NCI-H345 treated with DMSO at 0.1 percent for 48 hours (cell line): ENCODE data around the gene ZFP42.
"Not testable (repeated sequence)": the region's sequence is repeated elsewhere in the genome, so short reads cannot be mapped to it uniquely, and the experiment has no call there.

Experiments used
- DNase-seq: peaks from one replicate; lab custom pipeline; 2025; ENCODE audit not compliant: unreplicated experiment; lab: John Stamatoyannopoulos, UW

Gene ZFP42

DNA sequence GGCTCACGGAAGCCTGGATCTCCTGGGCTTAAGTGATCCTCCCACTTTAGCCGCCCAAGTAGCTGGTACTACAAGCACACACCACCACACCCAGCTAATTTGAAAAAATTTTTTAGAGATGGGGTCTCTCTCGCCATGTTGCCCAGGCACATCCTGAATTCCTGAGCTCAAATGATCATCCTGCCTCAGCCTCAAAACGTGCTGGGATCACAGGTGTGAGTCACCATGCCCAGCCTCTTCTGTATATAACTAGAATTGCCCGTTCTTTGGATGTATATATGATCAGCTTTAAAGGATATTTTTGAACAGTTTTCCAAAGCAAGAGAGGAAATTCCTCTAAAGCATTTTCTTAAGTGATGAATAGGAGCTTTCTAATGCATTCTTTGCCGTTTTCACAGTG, 22.7 kb downstream of the ZFP42 start:
- no peak for DNase-seq

DNA sequence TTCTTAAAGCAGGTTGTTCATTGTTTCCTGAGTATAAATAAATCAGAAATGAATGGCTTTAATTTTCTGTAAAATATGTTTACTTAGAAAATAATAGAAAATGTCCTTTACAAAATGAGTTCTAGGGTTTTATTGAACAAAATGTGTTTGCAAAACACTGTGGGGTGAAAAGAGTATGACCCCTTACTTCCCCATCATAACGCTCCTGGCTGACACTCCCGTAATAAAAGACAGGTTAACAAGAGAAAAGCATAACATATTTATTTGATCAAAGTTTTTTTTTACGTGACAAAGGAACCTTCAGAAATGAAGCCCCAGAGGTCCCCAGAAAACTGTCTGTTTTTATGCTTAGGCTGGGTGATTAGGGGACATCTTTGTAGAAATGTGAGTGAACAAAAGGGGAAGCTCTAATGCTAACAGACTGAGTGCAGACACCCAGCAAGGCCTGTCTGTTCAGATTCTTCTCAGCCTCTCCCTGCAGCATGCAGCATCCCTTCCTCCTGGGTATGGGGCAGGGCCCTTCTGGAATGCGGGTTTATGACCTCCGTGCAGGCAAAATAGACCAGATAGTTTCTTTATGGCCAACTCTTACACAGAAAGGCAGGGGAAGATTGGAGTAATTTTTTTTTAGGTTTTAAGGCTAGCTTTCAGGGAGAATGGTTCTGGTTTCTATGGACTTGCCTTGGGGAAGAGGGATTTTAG, 26.1 kb downstream of the ZFP42 start:
- no peak for DNase-seq

DNA sequence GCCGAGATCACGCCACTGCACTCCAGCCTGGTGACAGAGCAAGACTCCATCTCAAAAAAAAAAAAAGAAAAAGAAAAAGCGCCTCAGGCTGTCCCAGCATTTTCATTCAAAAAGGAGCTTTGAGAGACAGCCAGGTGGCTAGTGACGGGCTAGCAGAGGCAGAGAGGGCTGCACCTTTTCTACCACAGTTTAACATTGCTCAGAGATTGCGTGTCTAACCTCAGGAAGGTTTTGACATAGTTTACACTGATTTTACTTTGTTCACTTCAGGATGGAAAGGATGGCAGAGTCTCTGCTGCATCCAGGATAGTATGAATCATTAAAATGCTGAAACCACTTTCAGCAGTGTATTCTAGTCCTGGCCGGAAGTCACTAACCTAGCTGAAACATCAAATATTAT, 28.1 kb downstream of the ZFP42 start:
- no peak for DNase-seq

DNA sequence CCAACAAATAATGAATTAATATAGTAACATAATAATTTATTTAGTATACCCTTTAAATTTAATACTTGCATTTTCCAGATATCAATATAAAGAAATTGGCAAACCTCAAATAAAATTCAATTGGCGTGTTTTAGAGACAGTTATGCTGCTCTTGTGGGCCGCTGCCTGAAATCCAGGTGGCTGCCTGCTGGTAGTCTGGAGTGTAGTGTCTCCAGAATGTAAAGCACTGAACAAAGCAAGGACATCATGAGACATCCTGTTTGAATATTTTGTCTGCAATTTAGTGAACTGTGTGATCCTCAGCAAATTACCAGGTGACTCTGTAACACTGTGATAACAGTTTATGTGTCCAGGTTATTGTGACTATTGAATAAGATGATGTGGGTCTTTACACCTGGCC, 29.9 kb downstream of the ZFP42 start:
- DNase-seq: no peak

DNA sequence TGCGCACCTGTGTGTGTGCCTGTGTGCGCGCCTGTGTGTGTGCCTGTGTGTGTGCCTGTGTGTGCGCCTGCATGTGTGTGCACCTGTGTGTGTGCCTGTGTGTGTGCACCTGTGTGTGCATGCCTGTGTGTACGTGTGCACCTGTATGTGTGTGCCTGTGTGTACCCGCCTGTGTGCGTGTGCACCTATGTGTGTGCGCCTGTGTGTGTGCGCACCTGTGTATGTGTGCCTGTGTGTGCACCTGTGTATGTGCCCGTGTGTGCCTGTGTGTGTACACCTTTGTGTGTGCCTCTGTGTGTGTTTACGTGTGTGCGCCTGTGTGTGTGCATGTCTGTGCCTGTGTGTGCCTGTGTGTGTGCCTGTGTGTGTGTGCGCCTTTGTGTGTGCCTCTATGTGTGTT, 33.5 kb downstream of the ZFP42 start:
- no peak for DNase-seq

DNA sequence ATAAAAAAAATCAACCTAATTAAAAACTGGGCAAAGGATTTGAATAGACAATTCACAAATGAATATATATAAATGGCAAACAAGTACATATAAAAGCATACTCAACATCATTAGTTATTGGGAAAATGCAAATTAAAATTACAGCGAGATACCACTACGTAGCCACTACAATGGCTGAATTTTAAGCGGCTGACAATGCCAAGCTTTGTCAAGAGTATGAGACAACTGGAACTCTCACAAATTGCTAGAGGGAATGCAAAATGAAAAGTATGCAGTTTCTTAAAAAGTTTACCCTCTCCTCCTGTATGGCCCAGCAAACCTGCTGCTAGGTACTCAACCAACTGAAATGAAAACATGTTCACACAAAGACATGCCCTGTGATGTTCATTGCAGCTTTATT, 34.8 kb downstream of the ZFP42 start:
- DNase-seq: no peak

DNA sequence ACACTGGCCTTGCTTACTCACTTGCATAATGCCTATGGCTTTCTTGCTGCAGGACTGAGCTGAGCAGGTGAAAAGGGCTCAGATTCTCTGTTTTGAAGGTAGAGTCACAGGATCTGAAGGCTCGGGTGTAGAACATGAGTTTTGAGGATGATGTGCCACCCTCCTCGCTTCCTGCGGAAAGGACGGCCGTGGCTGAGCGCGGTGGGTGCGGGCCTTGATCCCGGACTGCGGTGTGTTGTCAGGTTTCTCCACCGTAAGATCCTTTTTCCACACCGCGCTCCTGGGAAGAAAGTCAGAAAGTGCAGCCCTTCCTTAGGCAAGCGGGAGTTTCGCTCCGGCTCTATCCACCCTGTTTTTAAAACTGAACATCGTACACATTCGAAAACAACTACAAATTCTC, 36.2 kb downstream of the ZFP42 start:
- no peak for DNase-seq

DNA sequence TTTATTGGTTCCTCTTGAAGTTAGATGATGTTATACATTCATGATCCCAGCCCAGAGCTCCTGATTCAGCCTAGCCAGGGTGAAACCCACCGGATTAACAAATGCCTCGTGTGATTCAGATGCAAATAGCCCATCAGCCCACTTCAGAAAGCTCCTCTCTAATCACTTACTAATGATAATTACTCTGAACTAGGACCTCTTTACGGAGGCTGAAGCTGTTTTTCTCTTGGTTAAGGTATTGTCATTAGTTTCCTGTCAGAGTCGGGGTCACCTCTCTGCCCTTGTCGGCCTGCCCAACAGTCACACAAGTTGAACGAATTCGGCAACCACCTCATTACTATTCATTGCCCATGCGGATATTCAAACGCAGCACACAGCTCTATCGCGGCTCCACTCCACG, 36.6 kb downstream of the ZFP42 start:
- DNase-seq: no peak

DNA sequence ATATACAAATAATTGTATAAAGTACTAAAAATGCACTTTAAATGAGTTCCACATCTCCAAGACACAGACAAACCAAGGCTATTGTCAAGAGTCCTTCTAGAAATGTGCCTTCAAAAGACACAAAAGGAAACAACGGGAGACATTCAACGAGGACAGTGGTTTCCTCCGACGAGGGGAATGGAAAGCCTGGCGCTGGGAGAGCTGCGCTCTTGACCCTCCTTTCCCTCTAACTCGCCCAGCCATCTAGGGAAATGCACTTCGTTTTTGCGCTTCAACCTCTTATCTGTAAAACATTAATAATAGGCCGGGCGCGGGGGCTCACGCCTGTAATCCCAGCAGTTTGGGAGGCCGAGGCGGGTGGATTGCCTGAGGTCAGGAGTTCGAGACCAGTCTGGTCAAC, 37.0 kb downstream of the ZFP42 start:
- DNase-seq: no peak

DNA sequence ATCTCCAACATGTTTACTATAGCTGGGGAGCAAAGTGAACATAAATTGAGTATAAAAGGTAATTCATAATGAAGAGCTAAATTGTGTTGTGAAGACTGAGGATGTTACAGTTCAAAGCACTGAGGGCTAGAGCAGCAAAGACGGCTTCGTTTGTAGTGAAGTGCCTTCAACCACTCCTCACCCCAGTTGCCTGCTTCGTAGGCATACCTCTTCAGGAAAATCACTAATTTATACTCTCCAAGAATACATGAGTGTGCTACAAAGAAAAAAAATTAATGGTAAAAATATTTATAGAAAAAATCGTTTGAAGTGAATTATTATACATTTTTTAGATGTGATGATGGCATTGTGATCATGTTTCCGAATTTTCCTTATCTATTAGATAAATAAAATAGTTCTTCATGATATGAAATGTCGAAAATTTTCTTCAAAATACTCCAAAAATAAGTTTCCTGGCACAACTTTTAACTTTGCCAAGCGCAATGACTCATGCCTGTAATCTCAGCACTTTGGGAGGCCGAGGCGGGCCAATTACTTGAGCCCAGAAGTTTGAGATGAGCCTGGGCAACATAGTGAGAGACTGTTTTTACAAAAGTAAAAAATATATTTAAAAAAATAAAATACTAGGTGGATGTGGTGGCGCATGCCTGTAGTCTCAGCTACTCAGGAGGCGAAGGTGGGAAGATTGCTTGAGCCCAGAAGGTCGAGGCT, 41.6 kb downstream of the ZFP42 start:
- DNase-seq: no peak

DNA sequence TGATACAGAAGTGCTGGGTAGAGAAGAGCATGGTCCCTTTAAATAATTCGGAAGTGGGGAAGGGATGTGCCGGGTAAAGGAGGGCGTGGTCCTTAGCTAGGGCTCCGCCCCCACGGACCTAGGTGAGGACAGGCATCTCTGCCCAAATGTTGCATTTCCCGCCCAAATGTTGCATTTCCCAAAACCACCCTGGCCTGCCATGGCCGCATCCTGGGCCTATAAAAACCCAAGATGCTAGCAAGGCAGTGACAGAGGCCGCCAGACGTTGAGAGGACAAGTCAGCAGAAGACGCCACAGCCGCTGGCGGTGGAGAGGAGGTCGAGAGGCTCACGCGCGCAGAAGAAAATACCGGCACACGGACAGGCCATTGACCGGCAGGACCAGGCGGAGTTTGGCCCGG, 46.1 kb downstream of the ZFP42 start:
- no peak for DNase-seq

DNA sequence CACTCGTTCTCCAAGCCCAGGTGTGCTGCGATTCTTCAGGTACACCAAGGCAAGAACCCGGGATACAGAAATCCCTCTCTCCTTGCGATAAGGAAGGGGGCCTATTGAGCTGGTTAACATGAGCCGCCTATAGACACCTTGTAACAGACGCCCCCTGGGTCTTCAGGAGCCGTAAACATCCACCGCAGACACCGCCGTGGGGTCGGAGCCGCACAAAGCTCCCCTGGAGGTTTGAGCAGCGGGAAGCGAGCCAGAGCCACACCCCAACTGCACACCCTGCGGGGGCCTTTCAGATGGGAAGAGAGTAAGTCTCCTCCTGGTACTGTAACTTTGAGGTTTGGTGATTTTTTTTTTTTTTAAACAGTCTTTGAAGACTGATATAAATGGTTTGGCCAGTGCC, 46.6 kb downstream of the ZFP42 start:
- no peak for DNase-seq

DNA sequence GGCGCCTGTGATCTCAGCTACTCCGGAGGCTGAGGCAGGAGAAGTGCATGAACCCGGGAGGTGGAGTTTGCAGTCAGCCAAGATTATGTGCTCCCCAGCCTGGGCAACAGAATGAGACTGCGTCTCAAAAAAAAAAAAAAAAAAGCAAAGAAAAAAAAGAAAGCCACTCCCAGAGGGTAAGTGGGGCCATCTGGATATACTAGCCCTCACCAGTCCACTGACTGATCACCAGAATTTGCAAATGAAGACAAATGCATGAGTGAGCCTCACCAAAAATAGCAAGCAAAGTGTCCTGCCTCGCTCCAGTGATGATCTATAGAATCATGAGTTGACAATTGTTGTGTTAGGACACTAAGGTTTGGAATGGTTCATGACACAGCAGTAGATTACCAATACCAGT, 47.6 kb downstream of the ZFP42 start:
- DNase-seq: no peak

DNA sequence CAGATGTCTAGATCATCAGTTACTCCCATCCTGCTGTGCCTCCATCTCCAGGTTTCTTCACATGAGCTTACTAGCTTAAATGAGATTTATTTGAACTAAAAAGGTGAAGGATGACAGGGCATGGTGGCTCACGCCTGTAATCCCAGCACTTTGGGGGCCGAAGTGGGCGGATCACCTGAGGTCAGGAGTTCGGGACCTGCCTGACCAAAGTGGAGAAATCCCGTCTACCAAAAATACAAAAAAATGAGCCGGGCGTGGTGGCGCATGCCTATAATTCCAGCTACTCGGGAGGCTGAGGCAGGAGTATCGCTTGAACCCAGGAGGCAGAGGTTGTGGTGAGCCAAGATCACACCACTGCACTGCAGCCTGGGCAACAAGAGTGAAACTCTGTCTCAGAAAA, 49.9 kb downstream of the ZFP42 start:
- DNase-seq: not testable (repeated sequence)

DNA sequence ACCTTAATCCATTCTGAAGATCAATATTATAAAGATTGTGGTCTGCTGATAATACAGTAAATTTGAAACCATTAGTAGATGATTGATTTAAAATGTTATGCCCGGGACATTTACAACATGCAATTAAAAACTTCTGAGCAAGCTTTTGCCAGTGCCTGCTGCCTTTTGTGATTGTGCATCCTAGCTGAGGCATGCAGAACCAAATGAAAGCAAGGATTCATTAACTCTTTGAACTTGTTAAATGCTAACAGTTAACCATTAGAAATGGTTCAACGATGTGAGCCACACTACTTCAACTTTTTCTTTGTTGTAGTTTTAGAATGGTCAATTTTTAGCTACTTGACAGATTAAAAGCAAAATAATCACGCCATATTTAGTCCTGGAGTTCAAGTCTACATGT, 51.1 kb downstream of the ZFP42 start:
- no peak for DNase-seq

DNA sequence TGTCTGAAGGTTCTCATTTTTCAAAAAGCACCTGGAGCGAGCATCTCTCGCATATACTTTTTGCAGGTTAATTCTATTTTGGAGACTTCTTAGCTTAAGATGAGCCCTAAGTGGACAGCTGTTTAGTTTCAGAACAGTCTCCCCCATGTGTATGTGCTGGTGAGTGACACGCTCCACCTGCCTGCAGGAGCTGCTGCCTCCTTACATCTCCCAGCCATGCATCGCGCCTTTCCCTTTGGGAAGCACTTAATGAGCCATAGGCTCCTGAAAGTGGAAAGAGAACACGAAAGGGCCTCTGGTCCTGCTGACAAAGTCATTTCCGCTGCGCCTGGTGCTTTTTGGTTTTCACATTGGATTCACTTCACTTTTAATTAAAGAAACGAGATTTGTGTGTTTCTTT, 57.7 kb downstream of the ZFP42 start:
- DNase-seq: no peak
